Stomach (tissue), 9 donors: ENCODE results near the gene ADGRG2. TPM values are rescaled to one million over a fixed set of nuclear protein-coding genes. Genes with fewer than 3 reads are reported as not detected.

Source experiments
- DNase-seq, 2 donors: peaks; one replicate each; pipeline versions ENCODE4 v3.0.0 to v3.0.0-alpha.2; 2013 to 2019
- H3K27ac ChIP-seq, 5 donors: fragments of 200-600 bp in 4 of 5; sonication (generic) in 4 of 5; one replicate each; pipeline ENCODE4 v1.5.1; 2013 to 2019; ENCODE audit warnings: mild to moderate bottlenecking in 1 of 5, moderate library complexity in 1 of 5
- H3K27me3 ChIP-seq, 3 donors: fragments of 200-600 bp; sonication (generic); one replicate each; pipeline ENCODE4 v1.5.1; 2017 to 2019; ENCODE audit warnings: mixed run types in 1 of 3
- H3K36me3 ChIP-seq, 4 donors: fragments of 200-600 bp; sonication (generic); 1 replicate in 3 of 4; 2 replicates in 1 of 4; pipeline ENCODE4 v1.5.1; 2016 to 2019
- H3K4me1 ChIP-seq, 4 donors: fragments of 200-600 bp; sonication (generic); one replicate each; pipeline ENCODE4 v1.5.1; 2016 to 2019
- H3K4me3 ChIP-seq, 4 donors: fragments of 200-600 bp; sonication (generic) in 3 of 4; one replicate each; pipeline ENCODE4 v1.5.1; 2016 to 2019; ENCODE audit warnings: mild to moderate bottlenecking in 1 of 4
- H3K9me3 ChIP-seq, 4 donors: fragments of 200-600 bp; sonication (generic); one replicate each; pipeline ENCODE4 v1.5.1; 2016 to 2019
- CTCF ChIP-seq, 7 experiments: fragments of 450-650 bp in 4 of 7; fragments of 200-600 bp in 3 of 7; sonication (generic) in 3 of 7; IDR thresholded peaks; one replicate each; pipeline ENCODE4 v1.5.1; 2016 to 2019; ENCODE audit warnings: antibody characterized with exemption in 7 of 7, control low read depth in 2 of 7, mild to moderate bottlenecking in 1 of 7
- EP300 ChIP-seq: sonication (generic); formaldehyde crosslinking; IDR thresholded peaks from one replicate; pipeline ENCODE4 v1.6.1; 2017; ENCODE audit warnings: antibody characterized with exemption
- POLR2A ChIP-seq, 4 donors: fragments of 450-650 bp; IDR thresholded peaks; one replicate each; pipeline ENCODE4 v1.6.1; 2016; ENCODE audit warnings: antibody characterized with exemption in 4 of 4, control low read depth in 2 of 4, mild to moderate bottlenecking in 1 of 4, moderate library complexity in 1 of 4
- POLR2AphosphoS5 ChIP-seq, 3 donors: sonication (generic); formaldehyde crosslinking; IDR thresholded peaks; one replicate each; pipeline ENCODE4 v1.6.1; 2016; ENCODE audit warnings: antibody characterized with exemption in 3 of 3
- WGBS, 5 donors: extraction: QIAGEN DNeasy Blood & Tissue Kit in 3 of 5; methylation state at CpG; one replicate each; pipeline versions ENCODE4 v1.1.5 to v1.1.7; 2013 to 2018; 5-methylcytosine and 5-hydroxymethylcytosine counted together
- intact Hi-C: fragments of 100-400 bp; cut with DNase I; formaldehyde crosslinking; loops from one replicate; pipeline ENCODE4 v1.15.1; 2023; ENCODE audit warnings: low total_unique reads
- polyA plus RNA-seq, 3 donors: library from polyadenylated mRNA; stranded (reverse); fragments of 200-250 nt; gene quantifications; one replicate each; pipeline ENCODE4 v1.2.3, GENCODE V29; 2013
- total RNA-seq, 5 donors: library from RNA; depleted of rRNA; stranded (reverse); fragments of >200 nt; gene quantifications; one replicate each; pipeline versions ENCODE4 v1.1.0 to v1.2.3, GENCODE V29; 2014 to 2016
- donor health status: healthy with polysubstance abuse.
- donor health status: Bipolar disorder and iron deficiency.
- donor health status: healthy.

ADGRG2 gene
- total and polyA plus RNA-seq, 8 donors = 0.29 to 25.0 (median 1.4) TPM

- Histone ChIP-seq H3K27me3 (no peaks in the 10 kb centered on the region), H3K36me3 (no peaks in the 10 kb centered on the region), H3K27ac (no peak overlapping the region), H3K4me1 (no peaks in the 10 kb centered on the region), H3K4me3 (no peak overlapping the region), H3K9me3 (no peaks in the 10 kb centered on the region)
- TF ChIP-seq POLR2A (IDR thresholded peaks at IDR 0.05) = no peak
- no peak for TF ChIP-seq EP300
- TF ChIP-seq POLR2AphosphoS5 (IDR thresholded peaks at IDR 0.05) = no peak
- TF ChIP-seq CTCF (IDR thresholded peaks at IDR 0.05) = no peak
- WGBS, 5 donors = 22 to 39% (median 28%) methylated on average over 4 of the region's 4 CpGs
- intact Hi-C loops = no loop called here
- DNase-seq = peak in 1 of 2 donors; percentile 38
Measured at GRCh38 chrX:19156186-19156585, 33.9 kb upstream of the ADGRG2 start.

GRCh38 chrX:19152762-19153161, 30.5 kb upstream of the ADGRG2 start:
- no peak for DNase-seq
- Histone ChIP-seq H3K36me3 (no peaks in the 10 kb centered on the region), H3K27ac (no peak overlapping the region), H3K9me3 (peaks cover 0 to 7% (median 0%) of the 10 kb centered on the region in 4 donors), H3K4me1 (no peaks in the 10 kb centered on the region), H3K27me3 (no peaks in the 10 kb centered on the region), H3K4me3 (no peak overlapping the region)
- no peak for TF ChIP-seq POLR2AphosphoS5 (IDR thresholded peaks at IDR 0.05)
- no peak for TF ChIP-seq EP300
- no peak for TF ChIP-seq POLR2A (IDR thresholded peaks at IDR 0.05)
- TF ChIP-seq CTCF (IDR thresholded peaks at IDR 0.05) = no peak
- 44 to 83% (median 53%) methylated on average over 2 of the region's 2 CpGs for WGBS, 5 donors
- intact Hi-C loops = no loop called here

GRCh38 chrX:19137067-19137466, 14.8 kb upstream of the ADGRG2 start:
- TF ChIP-seq POLR2AphosphoS5 (IDR thresholded peaks at IDR 0.05) (no peak), CTCF (IDR thresholded peaks at IDR 0.05) (no peak), POLR2A (IDR thresholded peaks at IDR 0.05) (no peak), EP300 (no peak)
- WGBS, 5 donors = 50 to 87% (median 73%) methylated on average over 2 of the region's 2 CpGs

GRCh38 chrX:19133784-19134183, 11.5 kb upstream of the ADGRG2 start:
- 72 to 100% (median 80%) methylated on average over 1 to 5 of the region's 5 CpGs for WGBS, 5 donors
- Histone ChIP-seq H3K4me1 (no peaks in the 10 kb centered on the region), H3K4me3 (no peak overlapping the region), H3K27me3 (no peaks in the 10 kb centered on the region), H3K36me3 (no peaks in the 10 kb centered on the region), H3K27ac (no peak overlapping the region), H3K9me3 (no peaks in the 10 kb centered on the region)
- DNase-seq = no peak
- TF ChIP-seq POLR2AphosphoS5 (IDR thresholded peaks at IDR 0.05) (no peak), CTCF (IDR thresholded peaks at IDR 0.05) (no peak), EP300 (no peak), POLR2A (IDR thresholded peaks at IDR 0.05) (no peak)
- intact Hi-C loops = no loop called here

More at GRCh38 chrX:19137067-19137466, 14.8 kb upstream of the ADGRG2 start:
- H3K27ac ChIP-seq = no peak overlapping the region
- no peaks in the 10 kb centered on the region for H3K9me3 ChIP-seq
- DNase-seq = no peak
- intact Hi-C loops = no loop called here
- no peaks in the 10 kb centered on the region for H3K4me1 ChIP-seq
- H3K27me3 ChIP-seq = no peaks in the 10 kb centered on the region
- H3K4me3 ChIP-seq = no peak overlapping the region
- H3K36me3 ChIP-seq = no peaks in the 10 kb centered on the region
